HEK293T (cell line): ENCODE data around the gene GAB3.

Experiments
- CTCF ChIA-PET: fragments of 350-600 bp; formaldehyde crosslinking; extraction: SDS; loops from one replicate; lab custom pipeline; 2021; ENCODE audit warnings: antibody characterized with exemption, inconsistent platforms; lab: Yijun Ruan, JAX
- POLR2A ChIA-PET: fragments of 350-600 bp; formaldehyde crosslinking; extraction: SDS; loops from one replicate; lab custom pipeline; 2020; ENCODE audit warnings: antibody characterized with exemption, inconsistent platforms; lab: Yijun Ruan, JAX
- DNase-seq: peaks from one replicate; pipeline ENCODE4 v3.0.0; 2012; ENCODE audit warnings: mixed read lengths; ENCODE audit errors: extremely low spot score
- ARNT ChIP-seq: fragments of 450-650 bp; IDR thresholded peaks from 2 replicates; pipeline ENCODE4 v1.6.1; 2017; ENCODE audit warnings: mild to moderate bottlenecking
- BHLHE40 ChIP-seq: fragments of 450-650 bp; IDR thresholded peaks from 2 replicates; pipeline ENCODE4 v1.6.1; 2016; ENCODE audit warnings: mild to moderate bottlenecking, moderate library complexity, borderline replicate concordance
- CTBP1 ChIP-seq: fragments of 450-650 bp; IDR thresholded peaks from 2 replicates; pipeline ENCODE4 v1.6.1; 2016; ENCODE audit warnings: borderline replicate concordance
- ELF4 ChIP-seq: fragments of 450-650 bp; IDR thresholded peaks from 2 replicates; pipeline ENCODE4 v1.6.1; 2017; ENCODE audit warnings: antibody characterized with exemption
- FOXA1 ChIP-seq: fragments of 450-650 bp; IDR thresholded peaks from 2 replicates; pipeline ENCODE4 v1.6.1; 2016; ENCODE audit warnings: mild to moderate bottlenecking
- FOXK2 ChIP-seq: fragments of 450-650 bp; IDR thresholded peaks from 2 replicates; pipeline ENCODE4 v1.6.1; 2016; ENCODE audit warnings: mild to moderate bottlenecking
- FOXM1 ChIP-seq: fragments of 450-650 bp; IDR thresholded peaks from 2 replicates; pipeline ENCODE4 v1.6.1; 2017; ENCODE audit warnings: mild to moderate bottlenecking, borderline replicate concordance
- HDGF ChIP-seq: fragments of 450-650 bp; IDR thresholded peaks from 2 replicates; pipeline ENCODE4 v1.6.1; 2017; ENCODE audit warnings: antibody characterized with exemption, borderline replicate concordance
- L3MBTL2 ChIP-seq: fragments of 450-650 bp; conservative IDR thresholded peaks from 2 replicates; pipeline ENCODE4 v1.6.1; 2016; ENCODE audit warnings: mild to moderate bottlenecking
- LEF1 ChIP-seq: fragments of 450-650 bp; IDR thresholded peaks from 2 replicates; pipeline ENCODE4 v1.6.1; 2017; ENCODE audit warnings: mild to moderate bottlenecking, borderline replicate concordance
- NFRKB ChIP-seq: fragments of 450-650 bp; IDR thresholded peaks from 2 replicates; pipeline ENCODE4 v1.6.1; 2016; ENCODE audit warnings: mild to moderate bottlenecking, moderate library complexity
- SP1 ChIP-seq: fragments of 450-650 bp; IDR thresholded peaks from 2 replicates; pipeline ENCODE4 v1.6.1; 2017
- SUZ12 ChIP-seq: fragments of 450-650 bp; IDR thresholded peaks from 2 replicates; pipeline ENCODE4 v1.6.1; 2016; ENCODE audit warnings: mild to moderate bottlenecking
- TARDBP ChIP-seq: fragments of 450-650 bp; IDR thresholded peaks from 2 replicates; pipeline ENCODE4 v1.6.1; 2016
- ZNF384 ChIP-seq: fragments of 450-650 bp; IDR thresholded peaks from 2 replicates; pipeline ENCODE4 v1.6.1; 2016
- TF ChIP-seq, protein P1 (sequence below): fragments of 450-650 bp; IDR thresholded peaks from 2 replicates; pipeline ENCODE4 v1.6.1; 2016

The GAB3 gene

DNA sequence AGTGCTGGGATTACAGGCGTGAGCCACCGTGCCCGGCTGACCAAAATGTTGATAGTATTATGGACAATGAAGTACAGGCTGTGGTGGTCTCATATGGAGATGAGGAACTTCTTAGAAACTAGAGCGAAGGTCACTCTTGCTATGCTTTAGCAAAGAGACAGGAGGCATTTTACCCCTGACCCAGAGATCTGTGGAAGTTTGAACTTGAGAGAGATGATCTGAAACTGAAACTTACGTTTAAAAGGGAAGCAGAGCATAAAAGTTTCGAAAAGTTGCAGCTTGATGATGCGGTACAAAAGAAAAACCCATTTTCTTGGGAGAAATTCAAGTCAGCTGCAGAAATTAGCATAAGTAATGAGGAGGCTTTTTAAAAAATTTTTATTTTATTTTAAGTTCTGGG, 89.0 kb downstream of the GAB3 start:
- ChIA-PET POLR2A (no interaction called here), CTCF (no interaction called here)
- TF ChIP-seq SUZ12 (no peak), ZNF384 (no peak), SP1 (no peak), BHLHE40 (no peak), FOXM1 (no peak), CTBP1 (no peak), FOXA1 (no peak), NFRKB (no peak), ELF4 (no peak), L3MBTL2 (no peak), TARDBP (no peak), LEF1 (no peak), HDGF (no peak), FOXK2 (no peak)
- TF ChIP-seq, protein P1, sequence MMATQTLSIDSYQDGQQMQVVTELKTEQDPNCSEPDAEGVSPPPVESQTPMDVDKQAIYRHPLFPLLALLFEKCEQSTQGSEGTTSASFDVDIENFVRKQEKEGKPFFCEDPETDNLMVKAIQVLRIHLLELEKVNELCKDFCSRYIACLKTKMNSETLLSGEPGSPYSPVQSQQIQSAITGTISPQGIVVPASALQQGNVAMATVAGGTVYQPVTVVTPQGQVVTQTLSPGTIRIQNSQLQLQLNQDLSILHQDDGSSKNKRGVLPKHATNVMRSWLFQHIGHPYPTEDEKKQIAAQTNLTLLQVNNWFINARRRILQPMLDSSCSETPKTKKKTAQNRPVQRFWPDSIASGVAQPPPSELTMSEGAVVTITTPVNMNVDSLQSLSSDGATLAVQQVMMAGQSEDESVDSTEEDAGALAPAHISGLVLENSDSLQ = no peak
- no peak for DNase-seq

- ChIA-PET CTCF (no interaction called here), POLR2A (no interaction called here)
- DNase-seq = no peak
- TF ChIP-seq, protein P1 = no peak
- no peak for TF ChIP-seq FOXA1
Measured at GRCh38 chrX:154661170-154661569, 89.7 kb downstream of the GAB3 start.

DNA sequence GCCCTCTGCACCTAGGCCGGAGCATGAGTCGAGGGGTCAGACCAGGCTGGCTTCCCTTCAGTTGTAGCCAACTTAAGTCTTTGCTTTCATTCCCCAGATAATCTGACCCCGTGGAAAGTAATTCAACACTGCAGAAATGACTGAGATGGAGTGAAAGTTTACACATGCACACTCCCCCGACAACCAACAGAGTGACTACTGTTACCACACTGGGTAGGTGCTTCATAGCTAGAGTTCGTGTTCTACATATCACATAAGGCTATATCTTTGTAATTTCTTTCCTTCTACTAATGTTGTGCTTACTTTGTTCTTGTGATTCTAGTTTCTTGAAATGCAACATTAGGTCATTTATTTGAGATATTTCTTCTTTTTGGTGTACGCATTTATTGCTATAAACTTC, 90.3 kb downstream of the GAB3 start:
- TF ChIP-seq LEF1 (no peak), TARDBP (no peak), ZNF384 (no peak), SUZ12 (no peak)
- POLR2A ChIA-PET = no interaction called here
- no peak for DNase-seq
- CTCF ChIA-PET = no interaction called here

DNA sequence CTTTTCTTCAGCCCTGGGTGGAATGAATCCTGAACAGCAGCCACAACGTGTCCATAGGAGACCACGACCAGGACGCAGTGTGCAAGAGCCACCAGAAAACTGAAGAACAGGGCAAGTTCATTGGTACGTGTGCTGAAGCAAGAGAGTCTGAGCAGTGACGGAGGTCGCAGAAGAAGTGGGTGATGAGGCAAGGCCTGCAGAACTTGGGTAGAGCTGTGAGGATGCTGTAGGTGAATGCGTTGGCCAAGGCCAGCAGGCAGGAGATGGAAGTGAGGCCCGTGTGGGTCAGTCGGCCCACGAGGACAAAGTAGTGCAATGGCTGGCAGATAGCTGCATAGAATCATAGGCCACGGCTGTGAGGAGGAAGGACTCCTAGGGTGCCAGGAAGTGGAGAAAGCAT, 91.9 kb downstream of the GAB3 start:
- no peak for TF ChIP-seq CTBP1
- no peak for TF ChIP-seq FOXM1
- no peak for TF ChIP-seq FOXA1
- CTCF ChIA-PET = no interaction called here
- POLR2A ChIA-PET = no interaction called here
- DNase-seq = no peak

DNA sequence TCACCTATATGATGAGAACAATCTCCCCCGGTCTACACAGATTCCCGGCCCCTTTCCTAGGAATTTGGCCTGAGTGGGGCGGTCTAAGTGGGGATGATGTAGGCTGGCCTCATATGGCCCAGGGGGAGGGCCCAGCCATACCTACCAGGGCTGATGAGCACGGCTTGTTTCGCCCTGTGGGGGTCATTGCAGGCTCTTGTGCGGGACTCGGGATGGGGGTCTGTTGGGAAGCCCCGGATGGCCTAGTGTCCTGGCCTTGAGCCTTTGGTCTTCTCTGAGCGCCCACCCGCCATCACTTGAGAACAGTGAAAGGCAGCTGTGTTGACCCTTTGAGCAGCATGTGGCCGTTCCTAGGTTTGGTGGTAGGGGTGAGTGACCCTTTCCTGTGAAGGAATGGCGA, 92.7 kb downstream of the GAB3 start:
- ChIA-PET POLR2A (no interaction called here), CTCF (no interaction called here)
- TF ChIP-seq FOXM1 (no peak), FOXK2 (no peak), ARNT (no peak), L3MBTL2 (no peak), ZNF384 (no peak), BHLHE40 (no peak), LEF1 (no peak), CTBP1 (no peak)
- DNase-seq = no peak

GRCh38 chrX:154657226-154657805, 93.6 kb downstream of the GAB3 start:
- POLR2A ChIA-PET = no interaction called here
- DNase-seq = no peak
- TF ChIP-seq ELF4 (no peak), FOXA1 (no peak), NFRKB (no peak), SP1 (no peak), TARDBP (no peak), BHLHE40 (no peak), SUZ12 (no peak), FOXK2 (no peak), HDGF (no peak), FOXM1 (no peak), L3MBTL2 (no peak), LEF1 (no peak), ZNF384 (no peak), CTBP1 (no peak), ARNT (no peak)
- TF ChIP-seq, protein P1 = no peak
- CTCF ChIA-PET = interaction anchor here (0.7 kb wide), 1 partner anchor 1734 kb away, joined by 6 read pairs; no protein-coding TSS in a partner anchor

- DNase-seq = no peak
- TF ChIP-seq FOXA1 (no peak), SP1 (no peak), HDGF (no peak), BHLHE40 (no peak), ZNF384 (no peak), CTBP1 (no peak), ELF4 (no peak), L3MBTL2 (no peak), SUZ12 (no peak), LEF1 (no peak)
- ChIA-PET CTCF (no interaction called here), POLR2A (no interaction called here)
Measured at GRCh38 chrX:154655786-154656185, 95.1 kb downstream of the GAB3 start.
